Peyer's patch (tissue), 4 donors: ENCODE results near the gene HNRNPA1.

Experiments used
- CTCF ChIP-seq, 6 experiments: fragments of 450-650 bp in 4 of 6; fragments of 200-600 bp in 2 of 6; sonication (generic) in 1 of 6; IDR thresholded peaks; one replicate each; pipeline ENCODE4 v1.5.1; 2017 to 2019; ENCODE audit warnings: antibody characterized with exemption in 6 of 6, mild to moderate bottlenecking in 3 of 6, moderate library complexity in 1 of 6
- POLR2A ChIP-seq, 2 donors: fragments of 450-650 bp; IDR thresholded peaks; one replicate each; pipeline ENCODE4 v1.5.1; 2017; ENCODE audit warnings: antibody characterized with exemption in 2 of 2, mild to moderate bottlenecking in 2 of 2, moderate library complexity in 2 of 2

GRCh38 chr12:54304187-54304810 lies 23.8 kb downstream of the HNRNPA1 start:
- no peak for TF ChIP-seq CTCF (IDR thresholded peaks at IDR 0.05)
- no peak for TF ChIP-seq POLR2A (IDR thresholded peaks at IDR 0.05)
